GM19240 (cell line): ENCODE results near the gene CD96.
"Not testable (repeated sequence)": the region's sequence is repeated elsewhere in the genome, so short reads cannot be mapped to it uniquely, and the experiment has no call there.

ENCODE experiments used
- DNase-seq: peaks from one replicate; pipeline ENCODE4 v3.0.0; 2011; ENCODE audit warnings: low spot score; ENCODE audit not compliant: insufficient read length

Gene CD96

DNA sequence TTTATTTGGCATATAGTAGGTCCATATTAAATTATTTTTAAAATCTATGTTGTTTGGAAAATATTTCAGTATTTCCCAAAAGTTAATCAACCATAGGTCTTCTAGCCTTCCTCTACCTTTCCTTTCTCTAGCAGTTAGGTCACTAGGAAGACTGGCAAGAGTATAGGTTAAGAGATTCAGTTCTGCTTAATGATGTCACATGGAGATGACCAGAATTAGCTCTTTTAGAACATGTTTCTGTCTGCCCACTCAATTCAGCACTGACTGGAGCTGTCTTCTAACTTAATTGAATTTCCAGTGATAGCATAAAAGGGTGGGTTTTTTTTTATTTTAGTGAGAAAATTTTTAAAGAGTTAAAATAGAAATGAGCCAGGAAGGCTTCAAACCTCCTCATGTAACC lies 76.9 kb downstream of the CD96 start:
- no peak for DNase-seq

DNA sequence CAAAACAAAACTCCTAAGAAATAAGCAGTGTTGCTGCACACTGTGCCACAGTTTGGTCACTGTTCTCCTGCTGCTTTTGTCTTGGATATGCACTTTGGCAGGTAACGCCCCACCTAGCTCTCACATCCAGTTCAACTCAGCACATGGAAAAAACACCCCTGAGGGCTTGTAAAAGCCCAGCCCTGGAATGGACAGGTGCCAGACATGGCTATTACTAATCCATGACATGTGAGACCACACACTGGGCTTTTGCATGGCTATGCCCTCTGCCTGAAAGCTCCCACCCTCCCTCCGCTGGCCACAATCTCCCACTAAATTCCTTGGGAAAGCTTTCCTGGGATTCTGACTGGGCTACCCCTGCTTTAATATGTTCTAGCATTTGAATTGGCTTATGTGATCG lies 77.8 kb downstream of the CD96 start:
- DNase-seq, result no peak

DNA sequence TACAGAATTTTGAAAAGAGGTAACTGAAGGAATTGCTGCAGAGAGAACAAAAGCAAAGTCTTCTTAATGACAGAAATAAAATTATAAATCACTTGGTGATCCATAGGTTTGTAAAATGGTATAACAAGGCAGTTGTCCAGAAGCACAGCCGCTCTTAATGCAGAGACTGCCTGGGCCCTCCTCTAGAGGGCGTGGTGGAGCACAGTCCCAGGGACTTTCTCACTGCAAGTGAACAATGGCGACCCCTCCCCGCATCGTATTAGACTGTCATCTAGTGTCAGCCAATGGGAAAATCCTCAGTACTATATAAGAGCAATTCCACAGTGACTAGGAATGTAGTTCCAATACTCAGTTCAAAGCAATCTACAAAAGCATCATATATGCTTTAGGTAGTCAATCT lies 79.5 kb downstream of the CD96 start:
- DNase-seq, result no peak

DNA sequence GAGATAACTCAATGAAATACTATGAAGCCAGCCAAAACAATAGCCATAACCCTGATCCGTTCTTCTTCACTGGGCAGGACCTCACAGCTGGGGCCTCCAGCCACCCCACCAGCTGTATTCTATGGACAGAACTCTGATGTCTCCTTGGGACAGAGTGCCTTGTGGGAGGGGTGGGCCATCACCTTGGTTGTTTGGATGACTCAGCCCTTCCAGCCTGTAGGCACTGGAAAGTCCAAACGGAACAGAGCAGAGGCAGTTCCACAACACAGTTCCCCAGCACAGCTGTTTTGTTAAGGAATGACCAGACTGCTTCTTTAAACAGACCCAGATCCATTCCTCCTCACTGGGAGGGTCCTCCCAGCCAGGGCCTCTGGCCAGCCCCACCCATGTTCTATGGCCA lies 85.1 kb downstream of the CD96 start:
- no peak for DNase-seq

DNA sequence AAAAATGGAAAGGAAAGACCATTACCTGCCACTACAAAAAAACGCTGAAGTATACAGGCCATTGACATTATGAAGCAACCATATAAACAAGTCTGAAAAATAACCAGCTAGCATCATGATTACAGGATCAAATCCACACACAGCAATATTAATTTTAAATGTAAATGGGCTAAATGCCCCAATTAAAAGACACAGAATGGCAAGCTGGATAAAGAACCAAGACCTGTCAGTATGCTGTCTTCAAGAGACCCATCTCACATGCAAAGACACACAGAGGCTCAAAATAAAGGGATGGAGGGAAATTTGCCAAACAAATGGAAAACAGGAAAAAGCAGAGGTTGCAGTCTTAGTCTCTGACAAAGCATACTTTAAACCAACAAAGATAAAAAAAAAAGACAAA lies 87.0 kb downstream of the CD96 start:
- DNase-seq, result not testable (repeated sequence)

DNA sequence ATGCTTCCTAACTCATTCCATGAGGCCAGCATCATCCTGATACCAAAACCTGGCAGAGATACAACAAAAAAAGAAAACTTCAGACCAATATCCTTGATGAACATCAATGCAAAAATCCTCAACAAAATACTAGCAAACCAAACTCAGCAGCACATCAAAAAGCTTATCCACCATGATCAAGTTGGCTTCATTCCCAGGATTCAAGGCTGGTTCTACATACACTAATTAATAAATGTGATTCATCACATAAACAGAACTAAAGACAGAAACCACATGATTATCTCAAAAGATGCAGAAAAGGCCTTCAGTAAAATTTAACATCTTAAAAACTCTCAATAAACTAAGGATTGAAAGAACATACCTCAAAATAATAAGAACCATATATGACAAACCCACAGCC lies 88.6 kb downstream of the CD96 start:
- DNase-seq, result not testable (repeated sequence)

DNA sequence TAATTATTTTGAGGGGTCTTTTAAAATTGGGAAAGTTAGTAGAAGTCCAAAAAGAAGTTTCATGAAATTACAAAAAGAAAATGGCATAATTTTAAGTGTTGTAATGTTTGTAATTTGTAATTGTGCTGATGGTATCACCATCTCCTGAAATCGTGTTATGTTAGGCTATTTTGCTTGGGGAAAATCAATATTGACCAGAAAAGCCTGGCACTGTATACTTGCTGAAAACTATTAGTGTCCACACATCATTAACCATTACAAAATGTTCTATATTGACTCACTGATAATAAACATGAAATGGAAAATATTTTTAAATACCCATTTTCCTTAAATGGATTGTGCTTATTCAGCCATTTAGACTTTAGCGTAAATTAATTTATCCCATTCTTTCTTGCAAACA lies 93.4 kb downstream of the CD96 start:
- DNase-seq, result no peak

DNA sequence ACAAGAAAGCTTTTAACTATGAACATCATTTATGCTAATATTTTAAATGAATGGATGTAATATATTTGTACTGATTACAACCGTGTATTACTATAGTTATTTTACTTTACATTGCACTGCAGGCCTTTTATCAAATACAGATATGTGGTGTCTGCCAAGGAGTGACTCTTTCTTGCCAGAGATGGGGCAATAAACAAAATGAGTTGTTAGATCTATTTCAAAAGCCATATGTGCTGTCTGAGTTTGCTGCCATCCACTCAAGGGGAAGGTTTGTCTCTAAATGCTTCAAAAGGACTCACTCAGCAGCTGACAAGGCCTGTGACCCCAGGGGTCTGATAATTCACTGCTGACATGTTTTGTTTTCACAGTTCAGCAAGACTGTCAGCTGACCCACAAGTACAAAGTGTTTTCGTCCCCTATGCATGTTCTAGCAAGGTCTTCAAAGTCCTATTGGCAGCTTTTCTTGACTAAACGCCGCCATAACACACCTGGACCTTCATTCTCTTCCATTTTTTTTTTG lies 94.4 kb downstream of the CD96 start:
- no peak for DNase-seq

DNA sequence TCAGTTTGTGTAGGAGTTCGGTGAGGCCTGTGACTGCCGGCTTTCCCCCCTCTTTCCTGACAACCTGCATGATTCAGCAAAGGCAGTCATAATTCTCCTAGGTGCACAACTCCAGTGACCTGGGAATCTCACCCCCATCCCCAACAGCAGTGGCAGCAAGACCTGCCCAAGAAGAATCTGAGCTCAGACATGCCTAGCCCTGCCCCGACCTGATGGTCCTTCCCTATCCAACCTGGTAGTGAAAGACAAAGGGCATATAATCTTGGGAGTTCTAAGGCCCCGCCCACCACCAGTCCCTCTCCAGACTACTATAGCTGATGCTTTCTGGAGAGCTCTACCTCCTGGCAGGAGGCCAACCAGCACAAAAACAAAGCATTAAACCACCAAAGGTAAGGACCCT lies 97.3 kb downstream of the CD96 start:
- no peak for DNase-seq

DNA sequence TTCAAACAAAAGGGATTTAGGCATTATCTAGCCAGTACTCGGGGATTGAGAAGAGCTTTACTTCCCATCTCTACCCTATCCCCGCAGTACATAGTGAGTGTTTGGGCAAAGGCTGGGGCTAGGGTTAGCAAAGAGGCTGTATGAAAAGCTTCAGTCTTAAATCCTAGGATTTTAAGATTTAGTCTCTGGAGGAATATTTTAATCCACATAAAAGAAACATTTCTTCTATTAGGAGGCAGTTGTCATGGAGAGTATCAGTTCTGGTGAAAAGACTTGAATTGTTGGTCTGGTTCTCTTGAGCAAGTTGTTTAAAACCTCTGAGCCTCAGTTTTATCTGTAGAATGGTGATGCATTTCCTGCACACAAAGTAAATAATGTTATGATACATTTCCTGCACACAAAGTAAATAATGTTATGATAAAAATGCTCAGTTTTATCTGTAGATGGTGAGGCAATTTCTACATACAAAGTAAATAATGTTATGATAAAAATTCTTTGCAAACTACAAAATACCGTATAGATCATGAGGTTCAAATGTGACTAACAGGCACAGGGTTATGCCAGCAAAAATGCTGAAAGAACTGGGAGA lies 107.1 kb downstream of the CD96 start:
- no peak for DNase-seq

DNA sequence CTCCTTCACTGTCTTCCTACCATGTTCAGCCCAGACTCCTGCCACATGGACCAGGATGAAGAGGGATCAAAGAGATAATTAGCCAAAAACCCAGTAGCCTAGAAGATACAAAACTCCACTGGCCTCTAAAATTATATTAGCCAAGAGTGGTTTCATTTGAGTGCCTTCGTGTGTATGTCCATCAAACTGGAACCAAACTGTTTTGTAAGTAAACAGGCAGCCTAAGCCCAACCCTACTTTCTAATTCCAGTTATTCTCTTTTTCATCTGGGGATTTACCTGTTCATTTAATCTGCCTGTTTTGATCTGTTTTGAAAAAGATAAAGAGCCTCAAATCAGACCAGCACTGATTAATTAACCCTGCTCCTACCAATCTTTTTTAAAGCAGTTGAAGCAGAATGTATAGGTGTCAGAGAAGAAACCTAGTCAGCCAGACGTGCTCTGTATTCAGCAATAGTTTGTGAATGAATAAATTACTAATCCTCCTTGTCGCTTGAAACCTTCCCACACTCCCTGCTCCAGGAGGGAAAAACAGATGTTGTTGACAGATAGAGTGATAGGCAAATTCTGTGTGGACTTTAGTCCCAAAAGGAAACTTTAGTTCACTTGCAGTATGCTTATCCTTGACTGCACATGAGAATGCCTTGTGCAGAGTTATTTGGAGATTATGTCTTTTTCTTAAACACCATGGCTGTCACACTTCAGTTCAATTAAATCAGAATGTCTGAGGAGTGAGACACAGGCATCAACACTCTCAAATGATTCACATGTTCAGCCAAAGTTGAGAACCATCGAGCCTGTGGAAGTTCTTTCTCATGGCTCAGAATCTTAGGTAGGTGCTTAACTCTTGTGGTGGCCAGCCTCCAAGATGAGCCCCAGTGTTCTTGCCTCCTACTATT lies 108.6 kb downstream of the CD96 start:
- DNase-seq, result no peak

DNA sequence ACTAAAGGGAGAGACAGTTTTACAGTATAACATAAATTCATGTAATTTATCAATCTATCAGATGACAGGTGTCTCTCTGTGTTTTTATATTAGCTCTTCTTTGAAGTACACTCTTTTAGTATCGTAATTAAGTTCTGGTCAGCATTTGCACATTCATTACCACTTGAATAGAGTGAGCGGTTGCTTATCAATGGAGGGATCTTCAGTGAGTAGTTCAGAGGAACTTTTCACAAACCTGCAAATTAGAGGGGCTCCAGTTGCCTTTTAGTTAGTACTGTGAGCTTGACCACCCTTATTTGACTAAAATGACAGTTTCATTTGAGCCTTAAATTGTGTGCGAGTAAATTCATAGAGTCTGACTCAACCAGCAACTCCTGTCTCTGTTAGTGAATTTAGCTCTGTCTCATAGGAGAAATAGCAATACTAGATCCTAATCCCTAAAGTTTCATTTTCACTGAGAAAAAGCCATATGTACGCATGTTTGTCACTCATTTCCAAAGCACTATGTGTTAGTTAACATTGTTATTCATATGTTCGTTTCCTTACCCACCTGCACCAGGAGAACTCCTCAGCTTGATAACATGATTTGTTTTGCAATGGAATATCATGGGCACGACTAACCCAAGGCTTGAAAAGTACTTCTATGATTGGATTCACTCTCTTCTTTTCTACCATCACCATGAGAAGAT lies 110.6 kb downstream of the CD96 start:
- no peak for DNase-seq

DNA sequence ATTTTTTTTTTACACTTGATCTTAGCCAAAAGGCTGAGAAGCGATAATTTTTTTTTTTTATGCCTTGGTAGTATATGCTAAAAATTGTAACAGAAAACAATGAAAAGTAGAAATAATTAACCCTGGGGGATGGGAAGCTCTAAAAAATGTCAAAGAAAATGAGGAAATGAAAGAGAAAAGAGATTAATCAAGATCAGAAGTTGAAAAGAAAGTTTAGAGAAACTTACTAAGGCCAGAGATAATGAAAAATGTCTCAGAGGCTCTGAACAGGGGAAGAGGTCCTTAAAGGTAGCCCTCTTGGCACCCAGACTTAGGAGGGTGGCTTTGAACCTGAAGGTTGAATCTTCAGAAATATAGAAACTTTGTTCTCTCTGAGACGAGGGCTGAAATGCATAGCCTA lies 111.8 kb downstream of the CD96 start:
- no peak for DNase-seq

DNA sequence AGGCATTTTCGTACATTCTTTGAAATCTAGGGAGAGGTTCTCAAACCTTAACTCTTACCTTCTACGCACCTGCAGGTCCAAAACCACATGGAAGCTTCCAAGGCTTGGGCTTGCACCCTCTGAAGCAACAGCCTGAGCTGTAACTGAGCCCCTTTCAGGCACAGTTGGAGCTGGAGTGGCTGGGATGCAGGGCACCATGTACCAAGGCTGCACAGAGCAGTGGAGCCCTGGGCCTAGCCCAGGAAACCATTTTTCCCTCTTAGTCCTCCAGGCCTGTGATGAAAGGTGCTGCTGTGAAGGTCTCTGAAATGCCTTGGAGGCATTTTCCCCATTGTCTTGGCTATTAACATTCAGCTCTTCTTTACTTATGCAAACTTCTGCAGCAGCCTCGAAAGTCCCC lies 120.0 kb downstream of the CD96 start:
- DNase-seq, result no peak

DNA sequence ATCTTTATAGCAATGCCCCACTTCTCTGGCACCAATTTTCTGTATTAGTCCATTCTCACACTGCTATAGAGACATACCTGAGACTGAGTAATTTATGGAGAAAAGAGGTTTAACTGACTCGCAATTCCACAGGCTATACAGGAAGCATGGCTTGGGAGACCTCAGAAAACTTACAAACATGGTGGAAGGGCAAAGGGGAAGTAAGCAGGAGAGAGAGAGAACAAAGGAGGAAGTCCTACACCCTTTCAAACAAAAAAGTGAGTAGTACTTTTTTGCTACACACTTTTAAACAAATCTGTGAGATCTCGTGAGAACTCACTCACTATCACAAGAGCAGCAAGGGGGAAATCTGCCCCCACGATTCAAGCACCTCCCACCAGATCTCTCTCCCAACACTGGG lies 120.9 kb downstream of the CD96 start:
- no peak for DNase-seq

DNA sequence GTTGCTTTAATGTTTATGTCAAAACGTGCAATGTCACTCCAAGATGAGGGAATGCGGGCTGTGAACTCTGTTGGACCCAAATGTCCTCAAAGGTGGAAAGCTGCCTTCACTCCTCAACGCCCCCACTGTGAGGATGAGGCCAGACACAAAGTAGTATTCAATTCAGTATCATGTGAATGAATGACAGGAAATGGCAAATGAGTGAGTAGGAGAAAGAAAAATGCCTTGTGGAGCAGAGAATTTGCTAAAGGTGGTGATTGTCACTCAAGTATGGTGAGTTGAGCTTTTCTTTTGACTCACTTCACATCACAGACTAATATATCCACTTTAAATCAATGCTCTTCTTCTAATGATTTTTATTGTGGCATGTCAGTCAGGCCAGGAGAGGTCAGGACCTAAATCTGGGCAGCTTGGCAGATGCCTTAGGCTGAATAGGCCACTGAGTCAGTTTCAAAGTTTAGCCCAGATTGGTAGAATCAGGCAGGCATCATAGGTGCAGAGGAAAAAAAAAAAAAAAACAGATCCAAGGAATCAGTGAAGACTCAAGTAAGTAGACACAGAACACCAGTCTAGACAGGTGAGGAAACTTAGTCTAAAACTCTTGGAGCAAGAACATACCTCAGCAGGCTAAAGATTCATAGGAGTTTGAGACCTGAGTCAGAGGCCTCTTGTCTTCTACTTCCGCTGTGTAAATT lies 124.2 kb downstream of the CD96 start:
- DNase-seq, result no peak

DNA sequence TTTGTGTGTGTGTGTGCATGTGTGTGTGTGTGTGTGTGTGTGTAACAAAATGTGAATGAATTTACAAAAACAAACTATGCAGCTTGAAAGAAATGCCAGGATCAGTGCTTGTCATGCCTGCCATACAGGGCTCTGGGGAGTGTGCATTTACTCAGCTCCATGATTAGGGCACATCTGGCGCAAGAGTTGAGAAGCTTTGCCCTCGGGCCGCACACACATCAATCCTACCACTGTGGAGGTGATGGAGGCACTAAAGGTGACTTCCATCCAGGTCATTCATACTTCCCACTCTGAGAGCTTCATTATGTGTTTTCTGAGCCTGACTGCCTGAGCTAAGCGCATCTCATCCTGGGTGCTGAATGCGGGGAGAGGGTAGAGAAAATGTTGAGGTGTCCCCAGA lies 125.2 kb downstream of the CD96 start:
- no peak for DNase-seq

DNA sequence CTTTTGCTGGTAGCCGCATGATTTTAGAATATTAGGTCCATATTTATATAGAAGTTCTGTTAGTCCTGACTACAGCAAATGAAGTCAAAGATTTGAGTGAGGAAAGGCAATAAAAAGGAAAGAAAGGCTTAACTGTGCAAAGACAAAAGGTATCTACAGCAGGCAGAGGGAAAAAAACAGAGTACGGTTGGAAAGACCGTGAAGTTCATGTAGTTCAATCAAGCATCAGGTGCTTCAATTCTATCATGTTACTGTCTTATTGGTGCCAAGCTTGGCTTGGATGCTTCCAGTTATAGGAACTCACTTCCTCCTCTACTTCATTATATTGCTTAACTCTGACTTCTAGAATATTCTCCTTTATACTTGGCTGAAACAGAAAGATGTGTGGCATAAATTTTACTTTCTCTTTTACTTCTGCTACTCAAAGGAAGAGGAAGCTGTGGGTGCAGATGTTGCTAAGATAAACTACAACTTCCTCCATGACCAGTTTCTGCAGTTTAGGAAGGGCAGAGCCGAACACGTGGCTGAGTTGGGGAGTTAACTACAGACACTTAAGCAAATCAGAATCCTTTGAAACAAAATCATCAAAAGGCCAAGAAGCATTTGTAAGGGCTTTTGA lies 125.7 kb downstream of the CD96 start:
- DNase-seq, result peak; percentile 36

DNA sequence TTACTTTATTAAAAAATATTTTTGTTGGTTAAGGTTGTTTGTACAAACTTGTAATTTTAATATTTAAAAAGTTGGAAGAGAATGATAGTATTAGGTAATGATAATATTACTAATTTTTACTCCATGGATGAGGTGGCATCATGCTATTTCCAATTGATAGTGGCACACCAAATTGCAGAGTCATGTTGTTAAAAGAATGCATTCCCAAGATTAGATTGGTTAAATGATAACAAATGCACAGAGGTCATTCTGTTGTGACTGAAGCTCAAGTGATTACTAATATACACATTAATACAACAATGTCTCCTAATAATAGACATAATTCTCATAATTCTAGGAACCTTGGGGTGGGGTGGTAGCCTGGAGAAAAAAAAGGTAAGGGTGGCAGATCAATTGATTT lies 126.3 kb downstream of the CD96 start:
- DNase-seq, result no peak

DNA sequence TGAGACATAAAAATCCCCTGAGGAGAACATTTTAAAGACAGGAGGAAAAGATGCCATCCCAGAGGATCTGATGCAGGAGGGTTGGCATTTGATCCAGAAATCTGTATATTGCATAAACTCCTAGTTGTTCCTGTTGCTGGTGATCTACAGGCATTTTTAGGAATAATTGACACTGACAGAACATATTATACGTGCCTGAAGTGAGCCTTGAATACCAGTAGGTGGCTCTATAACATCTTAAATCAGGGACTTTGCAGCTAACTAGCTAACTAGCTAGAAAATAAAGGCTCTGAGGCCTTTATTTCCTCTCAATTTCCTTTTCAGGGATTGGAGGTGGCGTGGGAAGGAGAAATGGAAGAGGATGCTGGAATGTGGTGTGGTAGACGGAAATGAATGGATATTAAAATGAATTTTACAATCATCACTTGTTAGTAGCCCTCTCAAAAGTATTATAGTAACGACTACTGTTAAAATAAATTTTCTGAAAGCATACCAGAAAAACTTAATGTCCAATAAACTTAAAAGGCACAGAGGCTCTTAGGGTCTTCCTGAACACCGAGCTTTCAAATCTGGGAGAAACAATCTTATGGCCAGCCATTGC lies 127.0 kb downstream of the CD96 start:
- DNase-seq, result no peak
